OCI-LY3 (cell line): ENCODE results near the gene C8A.

Experiments used
- CTCF ChIP-seq: fragments of 200-600, 300-600 bp; sonication (generic); IDR thresholded peaks from 2 replicates; pipeline ENCODE4 v1.5.1; 2014; ENCODE audit warnings: antibody characterized with exemption, low read length, low read depth
- EZH2phosphoT487 ChIP-seq: fragments of 200-600 bp; shearing (Covaris generic); IDR thresholded peaks from 2 replicates; pipeline ENCODE4 v1.6.1; 2018; ENCODE audit warnings: antibody characterized with exemption, mixed run types, low read depth

GRCh38 chr1:56850411-56850810 lies 4.2 kb upstream of the C8A start:
- TF ChIP-seq CTCF (no peak), EZH2phosphoT487 (no peak)
